Activated T-cell treated with anti-CD3 and anti-CD28 coated beads for 1 hour (primary cell): ENCODE data around the gene NTN1.
"Not testable (repeated sequence)": the region's sequence is repeated elsewhere in the genome, so short reads cannot be mapped to it uniquely, and the experiment has no call there.

Experiments
- DNase-seq: peaks from one replicate; pipeline ENCODE4 v3.0.0-alpha.2; 2020; ENCODE audit warnings: low read depth

NTN1 gene

GRCh38 chr17:9123594-9124553 lies 102.6 kb downstream of the NTN1 start:
- no peak for DNase-seq

- DNase-seq: no peak
Observed at GRCh38 chr17:9124554-9124935, 103.2 kb downstream of the NTN1 start.

- no peak for DNase-seq
Observed at GRCh38 chr17:9125722-9126121, 104.4 kb downstream of the NTN1 start.

DNA sequence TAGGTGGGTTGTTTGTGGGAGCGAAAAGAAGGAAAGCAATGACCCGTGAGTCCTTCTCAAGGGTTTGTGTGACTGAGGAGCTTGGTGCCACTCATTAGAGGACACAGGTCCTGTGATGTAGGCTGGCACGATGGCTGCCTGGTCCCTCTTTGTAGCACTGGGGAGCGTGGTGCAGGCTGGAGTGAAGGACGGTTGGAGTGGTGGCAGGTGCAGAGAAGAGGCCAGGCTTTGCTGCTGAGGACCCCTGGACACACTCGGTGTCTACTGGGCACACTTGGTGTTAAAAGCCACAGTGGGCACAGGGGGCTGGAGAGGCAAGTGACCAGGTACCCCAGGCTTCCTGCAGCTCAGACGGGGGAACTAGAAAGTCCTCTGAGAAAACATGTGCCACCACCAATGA lies 106.0 kb downstream of the NTN1 start:
- DNase-seq: no peak

- no peak for DNase-seq
Observed at GRCh38 chr17:9131371-9131770, 110.1 kb downstream of the NTN1 start.

GRCh38 chr17:9132291-9132690 lies 111.0 kb downstream of the NTN1 start:
- DNase-seq: no peak

GRCh38 chr17:9132944-9133610 lies 111.8 kb downstream of the NTN1 start:
- DNase-seq: no peak

DNA sequence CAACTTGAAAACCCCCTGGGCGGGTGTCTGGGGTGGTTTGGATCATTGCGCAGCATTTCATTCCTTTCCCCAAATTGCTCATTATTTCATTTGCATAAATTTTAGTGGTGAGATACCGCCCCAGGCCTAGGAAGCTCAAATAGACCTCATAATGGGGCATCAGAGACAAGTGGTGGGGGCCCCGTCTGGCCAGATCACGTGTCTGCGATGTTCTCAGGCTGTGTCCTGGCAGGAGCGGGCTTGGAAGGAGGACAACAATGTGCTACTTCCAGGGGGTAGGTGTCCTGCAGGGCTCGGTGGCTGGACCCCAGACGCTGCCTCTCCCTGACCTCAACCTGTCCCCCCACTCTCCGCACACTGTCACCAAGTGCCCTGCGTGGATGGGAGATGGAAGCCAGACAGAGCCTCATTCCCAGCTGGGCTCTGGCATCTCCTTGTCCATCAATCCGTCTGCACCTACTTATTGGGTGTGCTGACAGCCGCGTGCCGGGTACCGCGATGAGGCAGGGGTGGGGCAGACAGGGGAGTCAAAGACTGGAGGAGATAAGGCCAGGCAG lies 116.9 kb downstream of the NTN1 start:
- DNase-seq: no peak

GRCh38 chr17:9139695-9140094 lies 118.4 kb downstream of the NTN1 start:
- no peak for DNase-seq

DNA sequence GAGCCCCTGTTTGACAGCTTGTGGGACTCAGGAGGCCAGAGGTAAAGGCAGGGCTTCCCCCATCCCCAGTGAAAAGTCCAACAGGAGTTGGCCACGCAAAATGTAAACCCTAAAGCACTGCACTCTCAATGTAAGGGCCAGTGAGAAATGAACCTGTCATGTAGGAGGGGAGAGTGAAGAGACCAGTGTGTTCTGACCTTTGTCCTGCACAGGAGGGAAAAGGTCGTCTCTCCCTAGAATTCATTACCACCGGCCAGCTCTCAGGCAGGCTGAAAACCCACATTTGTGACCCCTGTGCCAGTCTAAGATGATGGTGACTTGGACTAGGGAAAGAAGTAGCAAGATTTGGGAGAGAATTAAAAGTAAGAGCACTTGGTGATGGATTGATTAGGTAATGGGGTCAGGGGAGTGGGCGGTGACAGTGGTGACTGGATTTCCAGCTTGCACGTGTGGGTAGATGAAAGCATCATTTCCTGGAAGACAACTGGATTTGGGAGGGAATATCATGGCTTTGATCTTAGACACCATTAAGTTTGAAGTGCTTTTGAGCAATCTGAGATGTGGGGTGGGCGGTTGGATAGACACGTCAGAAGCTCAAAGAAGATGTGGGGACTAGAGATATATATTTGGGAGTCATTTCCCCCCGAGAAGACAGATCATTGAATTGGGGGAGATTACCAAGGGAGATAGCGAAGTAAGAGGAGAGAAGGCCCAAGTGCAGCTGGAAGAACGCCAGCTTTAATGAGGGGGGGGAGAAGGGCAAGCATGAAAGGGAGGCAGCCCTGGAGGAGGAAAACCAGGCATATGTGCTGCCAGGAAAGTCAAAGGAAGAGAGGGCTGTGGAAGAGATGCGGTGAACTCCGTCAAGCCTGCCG lies 119.5 kb downstream of the NTN1 start:
- no peak for DNase-seq

DNA sequence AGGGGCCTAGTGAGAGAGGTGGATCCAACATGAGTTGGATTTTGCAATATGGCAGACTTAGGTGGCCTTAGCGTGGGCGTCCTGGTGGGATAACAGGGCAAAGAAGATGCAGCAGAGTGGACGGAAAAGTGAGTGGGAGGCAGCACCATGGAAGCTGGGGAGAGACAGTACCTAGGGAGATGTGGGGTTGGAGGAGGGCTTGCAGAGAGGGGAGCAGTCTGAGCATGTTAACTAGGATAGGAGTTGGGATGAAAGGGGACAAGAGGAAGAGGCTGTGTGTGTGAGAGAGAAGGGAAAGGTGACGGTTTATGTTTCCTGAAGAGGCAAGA lies 120.1 kb downstream of the NTN1 start:
- no peak for DNase-seq

DNA sequence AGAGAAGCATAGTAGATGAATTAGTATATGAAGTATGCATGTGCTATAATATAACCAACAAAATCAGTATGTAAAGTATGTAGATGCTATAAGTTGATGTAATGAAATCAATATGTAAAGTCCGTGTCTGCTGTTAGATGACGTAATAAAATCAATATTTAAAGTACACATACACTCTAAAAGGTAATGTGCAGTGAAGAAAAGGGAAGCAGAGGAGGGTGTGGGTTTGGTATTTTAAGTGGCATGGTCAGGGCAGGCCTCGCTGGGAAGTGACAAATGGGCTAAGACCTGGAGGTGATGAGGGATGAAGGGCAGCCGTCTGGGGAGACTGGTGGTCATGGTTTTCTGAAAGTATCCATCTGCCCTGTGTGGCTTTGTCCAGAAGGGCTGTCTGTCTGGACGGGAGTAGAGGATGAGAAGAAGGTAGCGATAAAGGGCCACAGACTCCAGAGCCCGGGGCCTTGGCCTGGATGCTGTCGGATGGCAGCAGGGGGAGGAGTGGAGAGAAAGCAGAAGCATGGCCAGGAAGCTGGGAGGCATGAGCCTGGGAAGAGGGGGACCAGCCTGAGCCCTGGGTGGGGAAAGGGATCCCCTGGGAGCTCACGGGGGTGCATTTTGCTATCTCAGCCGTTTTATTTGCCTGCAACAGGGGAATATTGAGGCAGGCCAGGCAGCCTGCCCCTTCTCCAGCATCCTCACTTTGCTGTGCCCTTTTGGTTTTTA lies 121.6 kb downstream of the NTN1 start:
- no peak for DNase-seq

DNA sequence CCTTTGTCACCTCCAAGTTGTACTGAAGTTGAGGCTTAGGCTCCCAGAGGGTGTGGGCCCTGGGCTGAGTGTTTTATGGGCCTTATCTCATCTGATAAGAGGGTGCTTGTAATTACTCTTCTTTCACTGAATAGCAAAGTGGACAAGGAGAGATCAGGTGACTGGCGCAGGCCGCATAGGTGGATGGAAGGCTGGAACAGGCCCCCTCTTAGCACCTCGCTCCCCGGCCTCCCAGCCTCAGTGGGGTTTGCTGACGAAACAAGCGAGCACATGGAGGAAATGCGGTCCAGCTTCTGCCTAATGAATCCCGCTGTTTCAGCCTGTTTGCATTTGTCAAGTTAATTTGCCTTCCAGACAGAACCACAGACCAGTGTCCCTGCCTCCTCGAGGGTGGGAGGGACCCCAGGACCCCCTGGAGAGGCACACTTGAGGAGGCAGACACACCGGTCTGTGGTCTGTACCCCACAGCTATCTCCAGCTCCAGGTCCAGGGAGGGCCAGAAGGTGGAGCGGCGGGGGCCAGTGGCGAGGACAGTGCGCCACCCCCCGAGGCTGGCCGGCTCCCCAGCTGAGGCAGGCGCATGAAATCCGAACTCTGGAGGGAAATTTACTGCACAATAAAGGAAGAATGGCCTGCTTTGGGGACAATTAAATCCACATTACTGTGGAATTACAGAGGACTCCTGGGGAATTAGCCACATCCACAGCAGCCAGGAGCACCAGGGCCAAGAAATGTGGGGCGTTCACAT lies 123.4 kb downstream of the NTN1 start:
- DNase-seq: no peak

DNA sequence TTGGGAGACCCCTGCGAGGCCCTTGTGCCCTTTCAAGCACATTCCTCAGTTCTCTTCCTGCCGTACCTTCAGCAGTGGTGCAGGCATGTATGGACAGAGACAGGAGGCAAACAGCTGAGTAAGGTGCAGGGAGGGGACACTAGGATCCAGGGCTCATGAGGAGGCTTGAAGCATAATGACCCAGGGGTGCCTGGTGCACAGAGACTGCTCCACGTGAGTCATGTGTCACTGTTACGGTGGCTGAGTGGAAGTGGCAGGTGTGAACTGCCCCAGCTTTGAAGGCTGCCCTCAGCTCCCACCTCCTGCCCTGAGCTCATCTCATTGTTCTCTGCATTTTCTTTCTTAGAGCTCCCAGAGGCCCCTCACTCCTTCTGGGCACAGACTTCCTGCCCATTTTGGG lies 124.8 kb downstream of the NTN1 start:
- DNase-seq: no peak

- no peak for DNase-seq
Observed at GRCh38 chr17:9148905-9149525, 127.7 kb downstream of the NTN1 start.

DNA sequence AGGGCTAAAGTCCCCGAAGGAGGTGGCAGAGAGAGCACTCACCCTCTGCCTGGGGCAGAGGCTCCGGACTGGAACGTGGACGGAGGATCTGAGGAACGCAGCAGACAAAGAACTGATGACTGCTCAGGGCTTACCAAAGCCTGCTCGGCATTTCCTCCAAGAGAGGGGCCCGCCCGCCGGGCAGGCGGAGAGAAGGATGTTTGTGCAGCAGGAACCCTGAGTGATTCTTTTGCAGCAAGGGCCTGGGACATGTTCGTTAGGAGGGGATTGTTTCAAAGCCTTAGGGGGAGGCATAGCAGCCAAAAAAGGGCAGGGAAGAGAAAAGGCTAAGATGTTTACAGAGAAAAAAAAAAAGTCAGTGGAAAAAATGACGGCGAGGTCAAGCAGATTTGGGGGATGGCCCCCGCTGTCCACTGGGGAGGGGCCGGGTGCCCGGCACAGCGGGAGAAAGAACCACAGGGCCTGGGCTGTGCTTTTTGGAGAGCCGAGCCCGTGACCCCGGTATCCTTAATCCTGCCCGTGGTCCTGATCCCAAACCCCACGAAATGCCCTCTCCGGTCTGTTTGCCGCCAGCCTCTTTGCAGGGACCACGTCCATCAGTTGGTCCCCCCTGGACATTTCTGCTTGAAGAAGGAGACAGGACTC lies 129.3 kb downstream of the NTN1 start:
- DNase-seq: no peak

GRCh38 chr17:9151091-9151490 lies 129.8 kb downstream of the NTN1 start:
- no peak for DNase-seq

- not testable (repeated sequence) for DNase-seq
Observed at GRCh38 chr17:9151740-9152139, 130.4 kb downstream of the NTN1 start.

DNA sequence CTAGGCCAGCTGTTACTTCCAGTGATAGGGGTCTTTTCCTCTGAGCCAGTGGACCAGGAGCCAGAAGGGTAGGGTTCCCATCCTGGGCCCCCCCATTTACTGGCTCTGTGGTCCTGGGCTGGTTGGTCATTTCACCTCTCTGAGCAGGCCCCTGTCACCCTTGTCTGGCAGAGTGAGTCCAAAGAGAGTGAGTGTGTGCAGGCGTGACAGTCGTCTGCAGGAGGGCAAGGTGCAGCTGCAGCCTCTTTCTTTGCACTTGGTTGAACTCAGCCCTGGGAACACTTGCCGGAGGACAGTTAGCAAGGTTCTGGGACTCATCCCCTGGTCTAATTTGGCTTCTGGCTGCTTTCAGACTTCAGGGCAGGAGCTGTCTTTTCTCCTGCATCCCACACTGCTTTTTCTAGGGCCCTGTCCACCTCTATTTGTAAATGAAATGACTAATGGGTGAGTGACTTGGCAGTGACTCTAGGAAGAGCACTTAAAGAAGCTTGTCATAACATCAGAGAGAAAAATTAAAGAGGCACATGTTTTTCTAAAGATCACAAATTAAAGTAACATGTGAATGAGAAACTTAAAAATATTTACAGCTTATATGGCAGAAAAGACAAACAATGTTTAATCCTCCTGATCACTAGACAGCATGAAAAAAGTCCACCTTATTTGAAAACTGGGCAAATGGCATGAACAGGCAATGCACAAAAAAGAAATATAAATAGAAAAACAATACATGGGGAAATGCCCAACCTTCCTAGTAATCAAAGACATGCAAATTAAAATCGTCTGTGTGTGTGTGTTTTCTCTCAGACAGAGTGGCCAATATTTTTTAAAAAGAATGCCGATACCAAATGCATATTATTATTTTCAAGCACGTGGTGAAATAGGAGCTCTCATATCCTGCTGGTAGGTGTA lies 137.5 kb downstream of the NTN1 start:
- no peak for DNase-seq
